Activated CD8-positive, alpha-beta memory T cell treated with anti-CD3 and anti-CD28 coated beads, Interleukin-2, amount 50 U/mL, for 1 hour (primary cell): ENCODE results near the gene LIMS2.

Source experiments
- DNase-seq: peaks from one replicate; pipeline ENCODE4 v3.0.0-alpha.2; 2020; ENCODE audit errors: extremely low read depth

LIMS2 gene

DNA sequence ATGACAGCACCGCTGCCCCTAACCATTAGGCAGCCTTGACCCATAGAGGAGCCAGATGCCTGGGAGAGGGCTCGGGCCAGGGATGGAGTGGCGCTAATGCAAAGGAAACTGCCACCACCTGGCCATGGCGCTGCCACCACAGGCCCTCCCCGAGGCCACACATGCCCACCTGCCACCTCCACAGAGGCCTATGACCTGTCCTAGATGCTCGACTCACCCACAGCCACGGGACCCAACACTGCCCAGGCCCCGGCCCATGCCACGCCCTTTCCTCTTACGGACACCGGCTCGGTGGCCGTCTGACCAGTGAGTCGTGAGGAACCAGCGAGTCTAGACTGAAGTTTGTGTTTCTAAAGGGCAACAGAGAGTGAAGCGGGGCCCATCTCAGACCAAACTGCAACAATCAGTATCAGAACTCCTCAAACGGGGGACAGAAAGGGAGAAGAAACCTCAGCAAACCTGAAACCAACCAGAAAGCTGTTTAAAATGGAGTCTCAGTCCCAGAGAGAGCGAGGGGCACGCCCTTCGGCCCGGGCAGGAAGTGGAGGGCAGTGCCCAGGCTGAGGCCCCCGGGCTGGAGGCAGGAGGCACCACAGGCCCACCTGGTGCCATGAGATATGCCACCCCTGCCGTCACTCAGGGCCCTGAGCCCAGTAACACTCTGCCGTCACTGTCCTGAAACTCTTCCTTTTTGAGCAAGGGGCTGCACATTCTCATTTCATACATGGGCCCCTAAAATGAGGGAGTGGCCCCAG, 28.7 kb downstream of the LIMS2 start:
- no peak for DNase-seq

DNA sequence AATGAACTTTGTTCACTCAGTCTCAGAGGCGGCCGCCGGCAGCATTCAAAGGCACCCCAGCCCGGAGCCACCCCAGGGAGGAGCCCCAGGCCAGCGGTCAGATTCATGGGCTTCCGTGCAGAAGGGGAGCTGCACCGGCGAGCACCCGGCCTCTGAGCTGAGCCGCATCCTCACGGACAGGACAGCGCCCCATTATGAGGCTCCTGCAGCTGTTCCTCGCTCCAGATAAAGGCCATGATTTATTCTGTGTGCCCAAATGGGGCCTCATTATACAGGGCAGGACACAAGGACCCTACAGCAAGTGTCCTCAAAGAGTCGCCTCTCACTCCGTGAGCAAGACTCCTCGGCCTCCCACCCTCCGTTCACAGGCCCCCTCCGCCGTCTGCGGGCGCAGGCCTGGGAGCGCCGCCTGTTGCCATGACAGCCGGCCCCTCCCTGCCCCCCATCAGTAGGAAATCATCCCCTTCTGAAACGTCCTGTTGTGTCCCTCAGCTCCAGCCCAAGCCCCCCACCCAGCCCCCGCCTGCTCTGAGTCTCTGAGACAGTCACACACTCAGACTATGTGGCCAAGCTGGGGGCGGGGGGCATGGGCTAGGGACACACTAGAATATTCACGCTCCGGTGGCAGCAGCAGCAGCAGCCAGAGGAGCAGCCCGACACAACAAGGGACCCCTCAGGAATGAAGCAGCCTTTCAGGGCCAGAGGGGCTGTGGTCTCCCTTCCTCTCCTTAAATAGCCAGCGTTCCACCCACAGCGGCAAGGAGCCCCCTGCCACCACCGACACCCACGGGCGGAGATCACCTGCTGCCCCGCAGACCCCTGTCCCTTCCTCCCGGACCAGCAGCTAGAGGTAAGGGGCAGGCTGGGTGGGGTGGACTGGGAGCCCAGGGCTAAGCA, 29.7 kb downstream of the LIMS2 start, which contains the start of gene GPR17:
Gene GPR17 (plus strand): TSS at position 759 of the 897 bp plus-strand sequence. CDS start 4,583 bp downstream, outside the sequence.
- no peak for DNase-seq

DNA sequence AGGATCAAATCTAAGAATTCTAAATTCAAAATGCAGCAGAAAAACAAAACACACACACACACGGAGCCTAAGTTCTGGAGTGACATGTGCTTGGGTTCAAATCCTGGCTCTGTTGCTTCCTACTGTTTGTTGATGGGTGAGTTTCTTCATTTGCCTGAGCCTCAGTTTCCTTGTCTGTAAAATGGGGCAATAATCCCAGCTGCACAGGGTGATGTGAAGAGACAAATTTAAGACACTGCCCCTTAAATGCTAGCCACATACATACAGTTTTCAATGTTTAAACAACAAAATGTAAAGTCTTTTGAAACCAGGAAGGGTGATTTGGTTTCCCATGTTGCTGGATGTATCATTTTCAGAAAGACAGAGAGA, 30.3 kb downstream of the LIMS2 start:
- DNase-seq: no peak

DNA sequence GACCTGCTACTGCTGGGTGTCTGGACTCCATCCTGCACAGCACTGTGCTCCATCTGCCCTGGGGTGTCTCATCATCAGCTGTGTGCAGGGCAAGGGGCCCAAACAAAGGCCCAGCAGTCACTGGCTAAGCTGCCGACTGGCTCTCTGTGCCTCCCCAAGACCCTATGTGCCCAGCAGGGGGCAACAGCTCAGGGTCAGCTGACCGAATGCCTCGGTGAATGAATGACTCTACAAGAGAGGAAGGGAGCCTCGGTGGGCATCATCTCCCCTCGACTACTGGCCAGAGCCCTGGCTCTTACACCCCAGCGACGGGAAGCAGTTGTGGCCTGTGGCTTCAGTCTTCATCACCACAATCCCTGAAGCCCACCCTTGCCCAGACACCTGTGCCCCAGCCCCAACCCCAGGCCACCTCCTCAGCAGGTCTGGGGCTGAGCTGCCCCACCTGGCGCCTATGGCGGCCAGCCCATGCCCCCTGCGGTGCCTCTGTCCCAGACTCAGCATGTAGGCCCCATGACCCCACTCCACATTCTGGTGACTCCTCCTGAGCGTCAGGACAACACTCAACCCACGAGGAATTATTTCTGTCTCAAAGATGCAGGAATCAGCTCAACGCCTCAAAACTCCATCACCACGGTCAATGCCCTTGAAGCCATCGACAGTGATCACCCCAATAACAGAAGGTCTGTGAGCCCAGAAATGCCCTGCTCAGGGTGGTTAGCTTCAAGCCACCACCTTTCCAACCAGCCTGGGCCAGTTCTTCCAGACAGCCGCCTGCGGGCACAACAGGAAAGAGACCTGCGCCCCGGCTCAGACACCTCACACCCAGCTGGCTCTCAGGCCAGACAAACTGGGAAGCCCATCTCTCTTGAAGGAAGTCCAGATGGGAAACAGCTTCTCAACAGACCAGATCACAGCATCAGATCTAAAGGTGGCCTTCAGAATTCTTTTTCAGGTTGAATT, 31.0 kb downstream of the LIMS2 start:
- no peak for DNase-seq

DNA sequence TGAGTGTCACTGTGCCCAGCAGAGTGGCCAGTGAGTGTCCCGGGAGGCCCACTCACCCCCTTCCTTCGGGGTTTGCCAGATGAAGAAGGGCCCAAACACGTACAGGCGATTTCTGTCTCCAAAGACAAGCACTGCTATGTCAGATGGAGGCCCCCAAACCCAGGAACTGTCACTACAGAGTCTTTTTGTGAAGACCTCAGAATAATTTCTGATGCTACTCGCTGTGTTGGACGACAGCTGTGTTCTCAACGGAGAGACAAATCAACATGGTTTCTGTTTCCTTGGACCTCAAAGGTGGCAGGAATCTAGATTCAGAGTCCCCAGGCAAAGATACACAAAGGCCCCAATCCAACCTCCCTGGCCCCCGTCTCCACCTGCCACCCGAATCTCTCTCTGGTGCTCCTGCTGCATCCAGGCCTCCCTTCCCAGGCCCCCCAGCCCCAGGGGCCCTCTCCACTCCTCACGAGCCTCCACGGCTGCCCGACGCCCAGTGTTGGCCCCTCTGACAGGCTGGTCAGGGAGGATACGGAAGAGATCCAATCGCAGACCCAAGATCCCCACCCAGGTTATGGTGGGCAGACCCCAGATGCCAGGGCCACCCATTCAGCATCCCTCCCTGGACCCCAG, 31.8 kb downstream of the LIMS2 start:
- DNase-seq: no peak

DNA sequence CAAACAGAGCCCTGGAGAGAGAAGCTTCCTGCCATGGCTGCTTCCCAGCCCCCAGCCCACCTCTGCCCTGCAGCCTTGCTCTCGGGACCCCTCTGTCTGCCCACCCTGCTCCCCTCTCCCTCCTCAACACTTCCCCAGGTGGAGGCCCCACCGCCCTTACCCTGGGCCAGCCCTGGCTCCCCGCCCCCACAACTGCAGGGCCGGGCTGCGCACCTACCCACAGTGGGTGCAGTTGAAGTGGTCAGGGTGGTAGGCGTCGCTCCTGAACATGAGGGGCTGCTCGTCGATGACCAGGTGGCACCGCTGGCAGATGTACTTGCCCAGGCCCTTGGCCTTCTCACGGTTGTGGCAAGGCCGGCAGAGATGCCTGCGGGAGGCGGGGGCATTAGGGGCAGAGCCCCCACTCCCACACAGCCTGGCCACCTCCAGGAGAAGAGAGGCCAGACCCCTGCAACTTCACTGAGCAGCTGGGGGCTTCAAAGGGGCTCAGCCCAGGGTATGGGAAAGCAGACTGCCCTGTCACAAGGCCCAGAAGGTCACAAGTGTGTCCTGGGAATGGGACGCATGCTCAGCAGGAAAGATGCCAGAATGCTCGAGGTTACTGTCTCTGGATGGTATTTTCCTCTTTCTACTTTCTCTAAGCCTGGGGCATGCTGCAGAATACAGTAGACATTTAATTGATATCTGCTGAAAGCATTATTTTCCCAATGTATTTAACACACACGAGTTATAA, 32.5 kb downstream of the LIMS2 start:
- DNase-seq: no peak

DNA sequence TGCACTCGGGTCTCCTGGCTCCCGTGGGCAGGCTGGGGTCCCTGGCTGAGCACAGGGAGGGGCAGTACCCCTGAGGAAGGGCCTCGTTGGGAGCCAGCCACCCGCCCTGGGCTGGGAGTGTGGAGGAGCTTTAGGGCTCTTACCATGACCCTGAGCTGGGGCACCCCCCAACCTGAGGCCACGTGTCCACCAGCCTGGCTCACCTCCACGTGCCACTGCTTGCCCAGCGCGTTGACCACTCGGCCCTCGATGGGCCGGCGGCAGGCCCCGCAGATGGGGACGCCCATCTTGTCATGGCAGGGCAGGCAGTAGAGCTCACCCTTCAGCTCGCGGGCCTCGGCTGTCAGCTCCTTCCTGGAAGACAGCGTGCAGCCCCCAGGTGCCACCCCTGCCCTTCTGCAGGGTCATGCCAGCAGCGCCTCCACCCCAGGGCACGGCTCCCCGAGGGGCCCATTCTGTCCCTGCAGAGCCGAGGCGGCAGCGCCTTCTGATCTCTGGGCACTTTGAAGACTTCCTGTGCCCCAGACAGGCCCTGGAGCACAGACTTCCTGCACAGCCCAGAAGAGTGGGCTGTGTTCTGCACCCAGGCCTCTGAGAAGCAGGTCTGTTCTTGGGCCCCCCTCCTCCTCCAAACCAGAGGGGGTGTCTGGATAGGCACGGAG, 33.4 kb downstream of the LIMS2 start:
- no peak for DNase-seq

DNA sequence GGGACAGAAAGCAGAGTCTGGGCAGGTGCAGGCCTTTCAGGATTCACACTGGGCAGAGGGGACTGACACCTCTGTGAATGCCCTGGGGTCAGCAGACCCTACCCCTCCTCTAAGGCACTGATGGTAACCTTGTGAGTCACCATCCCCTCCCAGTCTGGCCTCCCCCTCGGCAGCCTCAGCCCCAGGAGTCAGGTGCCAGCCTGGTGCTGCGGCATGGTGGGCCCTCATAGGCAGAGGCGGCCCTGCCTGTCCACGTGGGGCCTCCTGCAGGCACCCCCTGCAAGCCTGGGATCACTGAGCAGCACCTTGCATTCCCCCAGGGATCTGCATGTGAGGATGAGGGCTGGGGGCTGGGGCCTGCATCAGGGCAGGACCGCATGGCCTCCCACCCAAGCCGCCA, 34.2 kb downstream of the LIMS2 start:
- no peak for DNase-seq

DNA sequence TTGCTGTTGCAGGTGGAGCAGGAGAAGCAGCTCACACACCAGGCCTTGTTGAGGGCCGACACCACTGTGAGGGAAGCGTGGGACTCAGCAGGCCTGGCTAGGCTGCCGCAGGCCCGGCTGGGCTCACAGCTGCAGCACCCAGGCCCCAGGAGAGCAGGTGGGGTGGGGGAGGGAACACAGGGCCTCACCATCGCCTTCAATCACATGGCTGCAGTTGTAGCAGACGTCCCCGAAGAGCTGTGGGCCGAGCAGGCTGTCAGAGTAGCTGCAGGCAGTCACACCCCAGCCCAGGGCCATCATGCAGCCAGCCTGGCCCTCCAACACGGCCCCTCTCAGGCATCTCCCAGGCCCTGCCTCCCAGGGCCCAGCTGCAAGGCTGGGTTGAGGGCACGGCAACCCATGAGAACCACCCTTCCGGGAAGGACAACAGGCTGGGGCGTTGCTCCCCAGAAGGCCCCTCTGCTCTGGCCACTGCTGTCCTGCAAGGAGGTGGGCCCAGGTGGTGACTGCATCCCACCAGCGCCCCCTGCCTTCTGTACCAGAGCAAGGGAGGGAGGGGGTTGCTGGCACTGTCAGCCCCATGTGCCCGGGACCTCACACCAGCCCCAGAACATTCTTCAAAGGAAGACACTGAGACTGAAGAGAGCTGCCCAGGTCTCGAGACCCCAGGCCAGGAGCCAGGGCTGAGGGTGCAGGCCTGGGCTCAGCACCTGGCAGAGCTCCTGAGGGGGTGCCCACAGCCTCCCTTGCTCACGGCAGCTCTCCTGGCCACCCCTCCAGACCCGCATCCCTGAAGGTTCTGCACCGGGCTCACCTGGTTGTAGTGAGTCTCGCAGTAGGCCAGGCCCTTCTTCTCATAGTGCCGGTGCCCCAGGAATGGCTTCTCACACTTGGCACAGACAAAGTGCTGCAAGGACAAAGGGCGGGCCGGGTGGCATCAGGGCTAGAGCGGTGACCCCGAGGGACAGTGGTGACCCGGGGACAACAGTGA, 35.0 kb downstream of the LIMS2 start:
- DNase-seq: no peak

DNA sequence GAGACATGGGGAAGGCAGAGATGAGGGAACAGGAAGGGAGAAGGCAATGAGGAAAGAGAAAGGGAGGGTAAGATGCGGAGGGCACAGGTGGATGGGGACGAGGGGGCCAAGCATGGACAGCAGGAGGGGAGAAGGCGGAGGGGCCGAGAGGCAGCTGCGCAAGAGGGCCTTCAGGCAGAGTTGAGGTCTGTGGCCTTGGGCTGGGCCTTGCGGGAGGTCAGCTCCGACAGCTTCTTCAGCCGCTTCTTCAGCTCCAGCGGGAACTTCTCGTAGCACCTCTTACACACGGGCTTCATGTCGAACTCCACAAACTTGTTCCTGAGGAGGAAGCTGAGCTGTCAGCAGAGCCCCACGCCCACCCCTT, 36.2 kb downstream of the LIMS2 start:
- DNase-seq: no peak

DNA sequence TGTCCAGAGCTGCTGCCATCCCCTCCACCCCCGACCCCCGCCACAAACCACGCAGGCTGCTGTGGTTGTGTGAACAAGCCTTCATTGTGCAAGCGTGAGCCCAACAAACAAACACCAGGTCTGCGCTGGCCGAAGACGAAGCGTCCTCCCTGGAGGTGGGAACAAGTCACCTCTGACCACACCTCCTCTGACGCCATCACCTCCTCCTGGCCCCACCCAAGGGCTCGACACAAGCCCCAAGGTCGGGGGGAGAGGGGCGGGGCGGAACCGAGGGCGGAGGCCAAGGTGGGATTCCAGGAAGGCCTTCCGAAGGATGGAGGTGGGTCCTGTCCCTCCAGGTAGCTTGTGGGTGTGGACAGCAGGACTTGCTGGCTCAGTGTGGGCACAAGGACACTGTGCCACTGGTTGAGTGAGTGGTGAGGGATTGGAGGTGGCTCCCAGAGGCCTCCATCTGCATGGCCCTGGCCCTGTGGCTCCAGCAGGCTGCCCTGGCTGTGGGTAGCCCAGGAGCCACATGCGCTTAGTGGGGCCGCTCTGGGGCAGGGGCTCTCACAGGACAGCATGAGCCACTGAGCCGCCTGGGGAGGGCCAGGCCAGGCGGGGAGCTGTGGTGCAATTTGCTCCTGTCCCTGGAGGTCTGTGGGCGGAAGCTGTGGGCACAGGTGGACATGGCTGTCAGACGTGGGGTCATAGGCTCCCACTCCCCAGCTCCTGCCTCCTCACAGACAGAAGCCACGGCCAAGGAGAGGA, 36.8 kb downstream of the LIMS2 start:
- DNase-seq: no peak

DNA sequence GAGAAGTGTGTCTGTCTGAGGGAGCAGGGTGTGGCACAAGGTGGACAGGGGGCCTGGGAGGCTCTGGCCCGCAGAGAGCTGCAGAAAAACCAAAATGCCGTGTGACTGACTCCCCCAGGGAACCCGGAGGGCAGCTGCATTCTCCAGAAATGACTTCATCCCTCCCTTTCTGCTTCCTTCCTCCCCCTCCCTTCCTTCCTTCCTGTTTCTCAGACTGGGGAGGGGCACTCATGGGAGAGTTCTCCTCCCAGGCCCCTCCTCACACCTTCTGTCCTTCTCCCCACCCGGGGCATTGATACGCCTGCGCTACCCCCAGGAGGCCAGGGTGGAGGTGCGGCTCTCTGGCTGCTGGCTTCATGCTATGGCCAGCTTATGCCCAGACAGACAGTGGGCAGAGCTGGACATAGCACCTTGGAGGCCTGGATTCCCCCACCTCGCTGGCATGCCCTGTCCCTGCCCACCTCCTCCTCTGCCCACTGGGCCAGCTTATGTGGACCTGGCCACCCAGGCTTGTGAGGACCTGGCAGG, 37.5 kb downstream of the LIMS2 start:
- DNase-seq: no peak

DNA sequence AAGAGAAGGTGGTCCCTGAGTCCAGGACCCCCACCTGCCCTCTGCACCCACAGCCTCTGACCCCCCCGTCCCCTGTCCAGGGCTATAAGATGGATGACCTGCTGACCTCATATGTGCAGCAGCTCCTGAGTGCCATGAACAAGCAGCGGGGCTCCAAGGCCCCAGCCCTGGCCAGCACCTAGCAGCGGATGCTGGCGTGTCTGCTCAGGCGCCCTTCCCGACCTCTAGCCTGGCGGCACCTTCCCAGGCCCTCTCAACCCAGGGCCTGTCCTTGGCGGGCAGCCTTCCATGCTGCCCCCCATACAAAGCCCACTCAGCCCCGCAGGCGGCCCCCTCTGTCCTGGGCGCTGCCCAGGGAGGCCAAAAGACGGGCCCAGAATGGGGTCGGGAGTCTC, 38.1 kb downstream of the LIMS2 start:
- no peak for DNase-seq

DNA sequence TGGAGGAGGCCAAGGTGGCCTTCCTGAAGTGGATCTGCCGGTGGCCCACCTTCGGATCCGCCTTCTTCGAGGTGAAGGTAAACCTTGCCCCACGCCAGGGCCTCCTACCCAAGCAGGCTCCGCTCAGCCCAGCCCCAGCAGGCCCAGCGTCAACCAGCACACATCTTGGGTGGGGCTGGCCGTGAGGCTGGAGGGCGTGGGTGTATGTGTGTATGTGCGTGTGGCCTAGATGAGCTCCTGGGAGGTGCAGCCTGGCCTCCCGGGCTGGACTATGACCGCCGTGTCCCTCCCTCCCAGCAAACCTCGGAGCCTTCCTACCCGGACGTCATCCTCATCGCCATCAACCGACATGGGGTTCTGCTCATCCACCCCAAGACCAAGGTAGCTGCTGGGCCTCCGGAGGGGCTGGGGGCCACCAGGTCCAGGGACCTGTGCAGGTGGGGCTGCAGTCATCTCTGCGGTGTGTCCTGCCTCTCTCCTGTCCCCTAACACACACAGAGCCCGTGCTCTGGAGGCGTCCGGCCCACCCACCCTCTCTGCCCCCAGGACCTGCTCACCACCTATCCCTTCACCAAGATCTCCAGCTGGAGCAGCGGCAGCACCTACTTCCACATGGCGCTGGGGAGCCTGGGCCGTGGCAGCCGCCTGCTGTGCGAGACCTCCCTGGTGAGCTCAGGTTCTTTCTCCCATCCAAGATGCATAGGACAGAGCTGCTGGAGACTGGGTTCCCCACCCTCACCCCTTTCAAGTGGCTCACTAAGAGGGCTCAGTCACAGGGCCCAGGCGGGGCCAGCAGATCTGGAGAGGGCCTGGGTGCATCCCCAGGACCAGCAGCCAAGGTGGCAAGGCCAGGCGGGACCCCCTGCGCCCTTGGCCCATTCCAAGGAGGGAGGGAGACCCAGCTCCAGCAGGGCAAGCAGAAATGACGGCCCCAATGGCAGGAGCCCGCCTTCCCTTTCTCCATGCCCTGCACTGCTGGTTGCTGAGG, 38.8 kb downstream of the LIMS2 start:
- DNase-seq: no peak

DNA sequence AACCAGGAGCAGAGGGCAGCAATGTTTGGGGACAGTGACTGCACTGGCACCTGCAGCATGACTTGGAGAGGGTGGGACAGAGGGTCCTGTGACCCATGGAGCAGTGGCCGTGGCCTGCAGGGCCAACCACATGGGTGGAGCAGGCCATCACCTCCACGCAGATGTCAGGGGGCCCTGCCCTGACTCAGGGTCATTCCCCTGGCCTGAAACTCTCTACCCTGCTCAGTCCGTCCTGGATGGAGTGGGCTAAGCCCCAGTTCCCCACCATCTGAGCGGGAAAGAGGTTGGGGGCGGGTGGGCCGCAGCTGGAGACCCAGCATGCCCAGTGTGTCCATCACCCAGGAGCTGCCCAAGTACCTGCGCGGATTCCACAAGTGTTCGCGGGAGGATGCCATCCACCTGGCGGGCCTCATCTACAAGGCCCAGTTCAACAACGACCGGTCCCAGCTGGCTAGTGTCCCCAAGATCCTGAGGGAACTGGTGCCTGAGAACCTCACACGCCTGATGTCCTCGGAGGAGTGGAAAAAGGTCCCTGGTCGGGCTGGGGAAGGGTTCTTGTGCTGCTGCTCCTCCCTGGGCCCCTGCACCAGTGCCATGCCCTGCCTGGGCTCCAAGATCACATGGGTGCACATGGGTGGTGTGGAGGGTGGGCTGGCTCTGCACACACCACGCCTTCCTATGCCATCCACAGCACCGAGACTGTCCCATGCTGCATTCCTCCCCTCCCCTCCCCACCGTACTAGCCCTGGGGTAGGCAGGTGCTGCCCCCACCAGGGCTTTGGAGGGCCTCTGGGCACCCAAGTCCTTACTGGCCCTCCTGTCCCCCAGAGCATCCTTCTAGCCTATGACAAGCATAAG, 39.7 kb downstream of the LIMS2 start:
- no peak for DNase-seq
